Esophagus squamous epithelium (tissue), 4 donors: Measurements from ENCODE around the gene DLG5.

Experiments
- POLR2A ChIP-seq, 4 donors: fragments of 450-650 bp; IDR thresholded peaks; one replicate each; pipeline ENCODE4 v1.6.1; 2017; ENCODE audit warnings: antibody characterized with exemption in 4 of 4, mild to moderate bottlenecking in 4 of 4, moderate library complexity in 3 of 4
- TF ChIP-seq, protein P1 (sequence below), 6 experiments: fragments of 450-650 bp in 4 of 6; fragments of 200-600 bp in 2 of 6; sonication (generic) in 2 of 6; IDR thresholded peaks; one replicate each; pipeline ENCODE4 v1.5.1; 2016 to 2019; ENCODE audit warnings: antibody characterized with exemption in 6 of 6, mild to moderate bottlenecking in 4 of 6, moderate library complexity in 4 of 6

DNA sequence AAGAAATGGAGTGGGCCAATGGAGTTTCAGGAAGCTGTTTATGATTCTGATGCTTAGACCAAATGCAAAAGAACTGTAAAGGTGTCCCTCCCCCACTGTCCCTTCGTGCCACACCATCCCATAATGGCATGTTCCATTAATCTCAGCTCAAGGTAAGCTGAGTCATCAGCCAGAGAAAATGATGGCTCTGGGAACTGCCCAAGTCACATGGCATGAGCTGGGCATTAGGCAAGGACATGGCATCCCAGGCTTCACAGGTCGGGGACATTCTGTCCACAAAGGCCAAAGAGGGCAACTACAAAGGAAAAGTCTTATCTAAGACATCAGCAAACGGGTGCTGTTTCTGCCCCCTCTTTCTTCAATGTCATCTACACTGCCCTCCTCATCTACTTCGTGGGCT, 44.9 kb downstream of the DLG5 start:
- TF ChIP-seq, protein P1, sequence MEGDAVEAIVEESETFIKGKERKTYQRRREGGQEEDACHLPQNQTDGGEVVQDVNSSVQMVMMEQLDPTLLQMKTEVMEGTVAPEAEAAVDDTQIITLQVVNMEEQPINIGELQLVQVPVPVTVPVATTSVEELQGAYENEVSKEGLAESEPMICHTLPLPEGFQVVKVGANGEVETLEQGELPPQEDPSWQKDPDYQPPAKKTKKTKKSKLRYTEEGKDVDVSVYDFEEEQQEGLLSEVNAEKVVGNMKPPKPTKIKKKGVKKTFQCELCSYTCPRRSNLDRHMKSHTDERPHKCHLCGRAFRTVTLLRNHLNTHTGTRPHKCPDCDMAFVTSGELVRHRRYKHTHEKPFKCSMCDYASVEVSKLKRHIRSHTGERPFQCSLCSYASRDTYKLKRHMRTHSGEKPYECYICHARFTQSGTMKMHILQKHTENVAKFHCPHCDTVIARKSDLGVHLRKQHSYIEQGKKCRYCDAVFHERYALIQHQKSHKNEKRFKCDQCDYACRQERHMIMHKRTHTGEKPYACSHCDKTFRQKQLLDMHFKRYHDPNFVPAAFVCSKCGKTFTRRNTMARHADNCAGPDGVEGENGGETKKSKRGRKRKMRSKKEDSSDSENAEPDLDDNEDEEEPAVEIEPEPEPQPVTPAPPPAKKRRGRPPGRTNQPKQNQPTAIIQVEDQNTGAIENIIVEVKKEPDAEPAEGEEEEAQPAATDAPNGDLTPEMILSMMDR (IDR thresholded peaks at IDR 0.05), result no peak
- TF ChIP-seq POLR2A (IDR thresholded peaks at IDR 0.05), result no peak
